Type B pancreatic cell (in vitro differentiated cells): ENCODE data around the gene SLC4A4. TPM values are rescaled to one million over a fixed set of nuclear protein-coding genes. Genes with fewer than 3 reads are reported as not detected.

Experiments used
- DNase-seq: peaks from one replicate; pipeline ENCODE4 v3.0.0; 2021; ENCODE audit warnings: mixed read lengths; ENCODE audit not compliant: unreplicated experiment; ENCODE audit errors: extremely low spot score
- H3K27ac Mint-ChIP-seq: 2 replicates; pipeline ENCODE4 v1.8.0; 2021; ENCODE audit warnings: mild to moderate bottlenecking, mixed read lengths
- H3K27me3 Mint-ChIP-seq: 2 replicates; pipeline ENCODE4 v1.8.0; 2021; ENCODE audit warnings: mixed read lengths
- H3K36me3 Mint-ChIP-seq: 2 replicates; pipeline ENCODE4 v1.8.0; 2021; ENCODE audit warnings: mixed read lengths
- H3K4me1 Mint-ChIP-seq: one replicate; pipeline ENCODE4 v1.8.0; 2021; ENCODE audit warnings: mixed read lengths; ENCODE audit not compliant: unreplicated experiment
- H3K4me3 Mint-ChIP-seq: 2 replicates; pipeline ENCODE4 v1.8.0; 2021; ENCODE audit warnings: mild to moderate bottlenecking, mixed read lengths
- H3K9me3 Mint-ChIP-seq: 2 replicates; pipeline ENCODE4 v1.8.0; 2021; ENCODE audit warnings: mixed read lengths
- total RNA-seq: library from RNA; stranded (reverse); gene quantifications from 2 replicates; pipeline ENCODE4 v1.2.1, GENCODE V29; 2021; ENCODE audit warnings: low replicate concordance
- TF ChIP-seq, protein P1 (sequence below): fragments of 200-600 bp; sonication (generic); conservative IDR thresholded peaks from 2 replicates; pipeline ENCODE4 v1.5.0; 2021; ENCODE audit warnings: antibody characterized with exemption, mild to moderate bottlenecking

The SLC4A4 gene
- total RNA-seq, 1 donor from 2014 or later: 27.2 TPM

DNA sequence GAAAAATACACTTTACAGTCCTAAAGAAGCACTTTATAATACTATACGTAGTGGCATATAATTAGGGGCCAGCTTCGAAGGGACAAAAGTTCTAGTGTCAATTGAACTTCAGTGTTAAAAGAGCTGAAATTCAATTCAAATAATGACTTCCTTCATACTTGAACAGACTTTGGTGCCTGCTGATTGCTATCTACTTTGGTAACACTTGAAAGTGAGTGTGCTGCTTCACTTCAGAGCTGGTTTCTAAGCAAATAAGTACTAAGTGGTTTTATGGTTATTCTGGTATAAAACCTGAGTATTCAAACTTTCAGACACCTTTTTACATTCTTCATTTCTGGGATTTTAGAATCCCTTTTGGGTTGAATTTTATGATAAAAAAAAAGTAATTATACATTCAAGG, 107.0 kb downstream of the SLC4A4 start:
- H3K36me3 Mint-ChIP-seq: no peaks in the 10 kb centered on the region
- TF ChIP-seq, protein P1, sequence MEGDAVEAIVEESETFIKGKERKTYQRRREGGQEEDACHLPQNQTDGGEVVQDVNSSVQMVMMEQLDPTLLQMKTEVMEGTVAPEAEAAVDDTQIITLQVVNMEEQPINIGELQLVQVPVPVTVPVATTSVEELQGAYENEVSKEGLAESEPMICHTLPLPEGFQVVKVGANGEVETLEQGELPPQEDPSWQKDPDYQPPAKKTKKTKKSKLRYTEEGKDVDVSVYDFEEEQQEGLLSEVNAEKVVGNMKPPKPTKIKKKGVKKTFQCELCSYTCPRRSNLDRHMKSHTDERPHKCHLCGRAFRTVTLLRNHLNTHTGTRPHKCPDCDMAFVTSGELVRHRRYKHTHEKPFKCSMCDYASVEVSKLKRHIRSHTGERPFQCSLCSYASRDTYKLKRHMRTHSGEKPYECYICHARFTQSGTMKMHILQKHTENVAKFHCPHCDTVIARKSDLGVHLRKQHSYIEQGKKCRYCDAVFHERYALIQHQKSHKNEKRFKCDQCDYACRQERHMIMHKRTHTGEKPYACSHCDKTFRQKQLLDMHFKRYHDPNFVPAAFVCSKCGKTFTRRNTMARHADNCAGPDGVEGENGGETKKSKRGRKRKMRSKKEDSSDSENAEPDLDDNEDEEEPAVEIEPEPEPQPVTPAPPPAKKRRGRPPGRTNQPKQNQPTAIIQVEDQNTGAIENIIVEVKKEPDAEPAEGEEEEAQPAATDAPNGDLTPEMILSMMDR: no peak
- no peak for DNase-seq
- H3K27me3 Mint-ChIP-seq: no peaks in the 10 kb centered on the region
- H3K4me1 Mint-ChIP-seq: peaks cover 17% of the 10 kb centered on the region
- no peak overlapping the region for H3K4me3 Mint-ChIP-seq
- H3K9me3 Mint-ChIP-seq: no peaks in the 10 kb centered on the region
- H3K27ac Mint-ChIP-seq: no peak overlapping the region

DNA sequence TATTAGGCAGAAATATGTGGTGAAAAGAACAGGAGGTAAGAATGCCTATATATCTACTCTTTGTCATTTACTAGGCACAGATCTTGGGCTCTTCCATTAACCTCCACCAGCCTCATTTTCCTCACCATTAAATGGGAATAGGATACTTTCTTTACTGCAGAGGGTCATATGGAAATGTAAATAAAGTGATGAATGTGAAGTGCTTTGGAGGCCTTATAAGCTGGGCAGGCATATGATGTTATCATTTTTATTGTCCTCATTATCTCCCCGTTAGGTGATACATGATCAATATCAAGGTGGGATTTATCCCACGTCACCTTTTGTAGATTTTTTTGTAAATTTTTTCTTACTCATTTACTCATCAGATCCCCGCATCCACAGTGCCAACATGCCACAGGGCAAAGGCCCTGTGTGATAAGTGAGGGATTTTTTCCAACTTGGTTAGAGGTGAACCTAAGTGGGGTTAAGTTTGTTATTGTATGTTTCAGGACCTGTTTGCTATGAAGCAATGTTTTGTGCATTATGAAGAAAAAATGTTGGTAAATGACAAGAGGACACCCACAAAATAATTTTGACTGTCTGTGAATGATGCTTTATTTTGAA, 107.8 kb downstream of the SLC4A4 start:
- Mint-ChIP-seq H3K4me3 (no peak overlapping the region), H3K36me3 (no peaks in the 10 kb centered on the region), H3K4me1 (peaks cover 13% of the 10 kb centered on the region), H3K27ac (no peak overlapping the region), H3K9me3 (no peaks in the 10 kb centered on the region), H3K27me3 (no peaks in the 10 kb centered on the region)
- no peak for DNase-seq
- TF ChIP-seq, protein P1: no peak

DNA sequence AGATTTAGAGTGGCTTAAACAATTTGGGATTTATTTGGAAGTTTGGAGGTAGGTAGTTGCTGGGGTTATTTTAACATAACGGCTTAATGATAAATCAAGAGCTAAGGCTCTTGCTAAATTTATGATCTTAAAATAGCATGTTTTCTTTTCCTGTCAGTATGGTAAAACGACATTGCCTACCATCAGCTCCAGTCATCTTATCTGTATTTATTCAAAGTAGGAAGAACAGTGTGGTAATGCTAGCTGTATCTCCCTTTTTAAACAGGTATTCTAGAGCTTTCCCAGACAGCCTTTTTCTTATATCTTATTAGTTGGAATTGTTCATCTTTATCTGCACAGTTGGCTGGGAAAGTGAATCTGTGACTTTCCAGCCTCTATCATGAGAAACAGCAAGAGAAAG, 110.2 kb downstream of the SLC4A4 start:
- DNase-seq: no peak
- Mint-ChIP-seq H3K4me1 (no peaks in the 10 kb centered on the region), H3K27ac (no peak overlapping the region)

DNA sequence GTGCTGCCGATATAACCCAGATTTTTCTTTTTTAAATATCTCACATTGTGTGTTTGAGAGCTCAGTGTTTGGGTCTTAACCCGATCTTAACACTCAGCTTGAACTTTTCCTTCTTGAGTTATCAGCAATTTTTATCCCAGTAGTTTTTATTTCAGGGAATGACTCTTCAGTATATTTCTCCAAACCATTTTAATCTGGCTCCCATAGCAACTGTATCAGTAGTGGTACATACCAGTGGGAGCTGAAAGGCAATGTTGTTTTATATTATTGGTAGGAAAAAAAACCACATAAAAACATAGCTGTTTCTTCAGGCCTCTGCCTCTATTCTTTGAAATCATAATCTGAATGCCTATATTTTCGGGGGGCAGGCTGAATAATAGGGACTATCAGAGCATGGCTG, 111.1 kb downstream of the SLC4A4 start:
- Mint-ChIP-seq H3K36me3 (no peaks in the 10 kb centered on the region), H3K4me1 (no peaks in the 10 kb centered on the region), H3K9me3 (no peaks in the 10 kb centered on the region), H3K27me3 (no peaks in the 10 kb centered on the region), H3K4me3 (no peak overlapping the region), H3K27ac (no peak overlapping the region)
- TF ChIP-seq, protein P1: no peak
- no peak for DNase-seq

More for the DNA sequence above, 110.2 kb downstream of the SLC4A4 start:
- TF ChIP-seq, protein P1: no peak
- no peaks in the 10 kb centered on the region for H3K27me3 Mint-ChIP-seq
- H3K36me3 Mint-ChIP-seq: no peaks in the 10 kb centered on the region
- no peak overlapping the region for H3K4me3 Mint-ChIP-seq
- H3K9me3 Mint-ChIP-seq: no peaks in the 10 kb centered on the region

DNA sequence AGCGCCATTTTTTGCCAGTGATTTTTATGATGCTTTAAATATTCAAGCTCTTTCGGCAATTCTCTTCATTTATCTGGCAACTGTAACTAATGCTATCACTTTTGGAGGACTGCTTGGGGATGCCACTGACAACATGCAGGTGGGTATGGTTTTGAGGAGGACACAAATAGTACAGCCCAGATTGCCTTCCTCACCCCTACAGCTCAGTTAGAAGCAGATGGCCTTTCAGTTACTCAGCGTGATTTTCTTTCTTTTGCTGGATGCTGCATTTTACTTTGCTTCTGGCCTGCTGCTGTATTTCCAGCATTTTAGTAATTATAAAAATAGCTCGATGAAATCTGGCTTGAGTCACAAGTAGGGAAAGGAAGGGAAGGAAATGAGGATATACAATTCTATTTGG, 114.7 kb downstream of the SLC4A4 start:
- H3K27me3 Mint-ChIP-seq: no peaks in the 10 kb centered on the region
- H3K36me3 Mint-ChIP-seq: no peaks in the 10 kb centered on the region
- no peak overlapping the region for H3K4me3 Mint-ChIP-seq
- no peaks in the 10 kb centered on the region for H3K4me1 Mint-ChIP-seq
- TF ChIP-seq, protein P1: no peak
- no peak for DNase-seq
- H3K9me3 Mint-ChIP-seq: no peaks in the 10 kb centered on the region
- H3K27ac Mint-ChIP-seq: no peak overlapping the region

DNA sequence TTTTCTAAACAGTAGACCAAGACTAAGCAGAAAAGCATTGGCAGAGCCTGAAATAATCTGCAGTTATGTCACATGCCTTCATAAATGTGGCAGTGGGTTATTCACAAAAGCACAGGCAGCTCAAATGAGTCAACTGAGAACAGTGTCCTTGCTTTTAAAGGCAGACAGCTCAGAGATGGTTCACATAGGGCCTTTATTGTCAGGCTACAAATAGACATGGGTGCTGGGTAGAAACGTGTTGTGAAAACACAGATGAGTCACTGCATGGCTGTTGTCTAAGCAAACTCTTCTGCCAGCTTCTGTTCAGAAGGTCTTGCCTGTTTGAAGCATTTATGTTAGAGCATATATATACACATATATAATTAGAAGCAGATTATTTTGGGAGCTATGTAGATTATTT, 118.0 kb downstream of the SLC4A4 start:
- H3K36me3 Mint-ChIP-seq: no peaks in the 10 kb centered on the region
- H3K27ac Mint-ChIP-seq: no peak overlapping the region
- no peaks in the 10 kb centered on the region for H3K27me3 Mint-ChIP-seq
- H3K4me3 Mint-ChIP-seq: no peak overlapping the region
- DNase-seq: no peak
- H3K4me1 Mint-ChIP-seq: peaks cover 7% of the 10 kb centered on the region
- H3K9me3 Mint-ChIP-seq: no peaks in the 10 kb centered on the region
- TF ChIP-seq, protein P1: no peak
